Neural cell (in vitro differentiated cells): ENCODE results near the gene DENND5B. TPM values are rescaled to one million over a fixed set of nuclear protein-coding genes. Genes with fewer than 3 reads are reported as not detected.

ENCODE experiments used
- H2AFZ ChIP-seq: fragments of 200-600, 300-800 bp; sonication (generic), shearing (Covaris generic); 2 replicates; pipeline ENCODE4 v1.6.0; 2014; ENCODE audit warnings: low read depth, mild to moderate bottlenecking, antibody characterized with exemption, low read length, moderate library complexity
- H3F3A ChIP-seq: fragments of 200-600 bp; shearing (Covaris generic); 2 replicates; pipeline ENCODE4 v1.6.1; 2016; ENCODE audit warnings: mild to moderate bottlenecking, moderate library complexity, mixed read lengths, antibody characterized with exemption, low read length; ENCODE audit not compliant: insufficient read depth, poor library complexity, severe bottlenecking
- H3K27ac ChIP-seq: fragments of 200-600, 300-800 bp; sonication (generic), shearing (Covaris generic); 2 replicates; pipeline ENCODE4 v1.5.1; 2014; ENCODE audit warnings: mild to moderate bottlenecking, low read length, moderate library complexity
- H3K27me3 ChIP-seq: fragments of 300-800, 200-600 bp; sonication (generic), shearing (Covaris generic); 2 replicates; pipeline ENCODE4 v1.6.0; 2014; ENCODE audit warnings: mild to moderate bottlenecking, low read depth, low read length, moderate library complexity; ENCODE audit not compliant: insufficient read depth
- H3K36me3 ChIP-seq: fragments of 300-800, 200-600 bp; sonication (generic), shearing (Covaris generic); 2 replicates; pipeline ENCODE4 v1.5.1; 2014; ENCODE audit warnings: mild to moderate bottlenecking, antibody characterized with exemption, low read length, moderate library complexity; ENCODE audit not compliant: insufficient read depth
- H3K4me2 ChIP-seq: fragments of 300-800, 200-600 bp; sonication (generic), shearing (Covaris generic); 2 replicates; pipeline ENCODE4 v1.6.0; 2014; ENCODE audit warnings: mild to moderate bottlenecking, low read length
- H3K4me3 ChIP-seq: fragments of 300-800, 200-600 bp; sonication (generic), shearing (Covaris generic); 2 replicates; pipeline ENCODE4 v1.5.1; 2014; ENCODE audit warnings: mild to moderate bottlenecking, low read length, moderate library complexity
- H3K79me2 ChIP-seq: fragments of 200-600 bp; shearing (Covaris generic); replicated peaks from 2 replicates; pipeline ENCODE4 v1.6.0; 2014; ENCODE audit warnings: mild to moderate bottlenecking, low read length, moderate library complexity; ENCODE audit not compliant: insufficient read depth
- H3K9ac ChIP-seq: fragments of 300-800, 200-600 bp; sonication (generic), shearing (Covaris generic); 2 replicates; pipeline ENCODE4 v1.6.1; 2016; ENCODE audit warnings: mild to moderate bottlenecking, low read length, mixed read lengths
- H3K9me2 ChIP-seq: fragments of 200-600 bp; shearing (Covaris generic); 2 replicates; pipeline ENCODE4 v1.6.1; 2016; ENCODE audit warnings: mild to moderate bottlenecking, low read length, mixed read lengths; ENCODE audit not compliant: insufficient read depth
- H3K9me3 ChIP-seq: fragments of 200-600, 300-800 bp; sonication (generic), shearing (Covaris generic); 2 replicates; pipeline ENCODE4 v1.6.1; 2016; ENCODE audit warnings: mild to moderate bottlenecking, mixed run types, low read length, moderate library complexity, mixed read lengths
- H4K20me1 ChIP-seq: fragments of 200-600 bp; shearing (Covaris generic); 2 replicates; pipeline ENCODE4 v1.6.1; 2016; ENCODE audit warnings: mild to moderate bottlenecking, mixed run types; ENCODE audit not compliant: insufficient read depth
- CTCF ChIP-seq: fragments of 450-650 bp; IDR thresholded peaks from 2 replicates; pipeline ENCODE4 v1.5.1; 2014; ENCODE audit warnings: antibody characterized with exemption, mild to moderate bottlenecking, moderate library complexity; ENCODE audit not compliant: poor library complexity, severe bottlenecking
- EP300 ChIP-seq: fragments of 450-650 bp; conservative IDR thresholded peaks from 2 replicates; pipeline ENCODE4 v1.6.1; 2014; ENCODE audit warnings: antibody characterized with exemption, mild to moderate bottlenecking, moderate library complexity; ENCODE audit not compliant: poor library complexity, severe bottlenecking
- EZH2 ChIP-seq: fragments of 200-600, 300-800 bp; shearing (Covaris generic), sonication (generic); IDR thresholded peaks from 2 replicates; pipeline ENCODE4 v1.6.1; 2014; ENCODE audit warnings: antibody characterized with exemption, low read length, borderline replicate concordance, mild to moderate bottlenecking; ENCODE audit not compliant: insufficient read depth, poor library complexity, severe bottlenecking
- MXI1 ChIP-seq: fragments of 450-650 bp; conservative IDR thresholded peaks from 2 replicates; pipeline ENCODE4 v1.6.1; 2014; ENCODE audit warnings: antibody characterized with exemption, mild to moderate bottlenecking; ENCODE audit not compliant: poor library complexity, severe bottlenecking
- POLR2AphosphoS5 ChIP-seq: IDR thresholded peaks from 2 replicates; pipeline ENCODE4 v1.6.1; 2012
- RAD21 ChIP-seq: fragments of 450-650 bp; conservative IDR thresholded peaks from 2 replicates; pipeline ENCODE4 v1.6.1; 2014; ENCODE audit warnings: antibody characterized with exemption, mild to moderate bottlenecking, moderate library complexity
- REST ChIP-seq: IDR thresholded peaks from 2 replicates; pipeline ENCODE4 v1.6.1; 2012; ENCODE audit warnings: borderline replicate concordance
- SMC3 ChIP-seq: fragments of 450-650 bp; conservative IDR thresholded peaks from 2 replicates; pipeline ENCODE4 v1.6.1; 2014; ENCODE audit warnings: antibody characterized with exemption, mild to moderate bottlenecking, moderate library complexity; ENCODE audit not compliant: poor library complexity
- TAF1 ChIP-seq: IDR thresholded peaks from 2 replicates; pipeline ENCODE4 v1.6.1; 2012; ENCODE audit warnings: low read depth
- polyA plus RNA-seq: library from polyadenylated mRNA; depleted of rRNA; stranded (reverse); fragments of >200 nt; gene quantifications from 2 replicates; pipeline ENCODE4 v1.2.3, GENCODE V29; 2014

DENND5B gene
- polyA plus RNA-seq, 1 donor from 2014 or later = 23.8 TPM

DNA sequence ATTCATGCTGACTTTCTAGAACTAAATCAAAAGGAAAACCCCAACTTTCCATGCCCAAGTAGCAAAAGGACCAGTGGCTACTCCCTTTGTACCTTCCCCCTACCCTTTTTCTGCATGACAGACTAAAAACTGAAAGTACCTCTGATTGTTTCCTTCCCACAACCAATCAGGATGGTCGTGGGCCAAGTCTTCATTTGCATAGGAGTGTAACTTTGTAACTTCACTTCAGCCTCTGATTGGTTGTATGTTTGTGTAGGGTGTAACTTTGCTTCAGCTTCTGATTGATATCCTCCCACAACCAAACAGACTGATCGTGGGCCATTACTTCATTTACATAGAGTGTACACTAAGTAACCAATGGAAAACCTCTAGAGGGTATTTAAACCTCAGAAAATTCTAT, 96.5 kb downstream of the DENND5B start:
- H3K27me3 ChIP-seq = no peaks in the 10 kb centered on the region

DNA sequence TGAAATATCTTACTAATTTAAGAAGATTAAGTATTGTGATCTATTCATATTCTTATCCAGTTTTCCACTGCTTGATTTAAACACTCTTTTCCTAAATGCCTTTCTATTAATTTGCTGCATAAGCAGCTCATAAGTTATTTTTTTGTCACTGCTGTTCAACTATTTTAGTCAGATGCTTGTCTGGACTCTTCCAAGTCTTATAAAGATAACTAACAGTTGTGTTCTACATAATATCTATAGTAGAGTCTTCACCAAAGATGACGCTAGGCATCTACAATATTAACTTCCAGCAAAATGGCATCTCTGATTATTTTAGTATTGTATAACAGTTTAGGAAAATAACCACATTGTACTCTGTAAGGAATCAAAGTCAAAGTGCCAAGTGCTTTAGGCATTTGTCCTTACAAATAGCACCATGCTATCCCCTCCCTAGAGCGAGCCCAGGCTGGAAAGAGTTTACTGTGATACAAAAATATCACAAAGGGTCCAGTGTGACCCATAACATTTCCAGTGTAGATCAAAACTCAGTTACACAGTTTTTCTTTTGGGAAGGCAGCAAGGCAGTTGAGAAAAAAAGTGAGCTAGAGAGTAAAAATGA, 98.2 kb downstream of the DENND5B start:
- H3K9me2 ChIP-seq = no peaks in the 10 kb centered on the region
- H3K9me3 ChIP-seq = no peaks in the 10 kb centered on the region
- no peak overlapping the region for H3K4me2 ChIP-seq
- H3K79me2 ChIP-seq = peaks cover 5% of the 10 kb centered on the region
- no peak overlapping the region for H3K4me3 ChIP-seq
- no peaks in the 10 kb centered on the region for H3K27me3 ChIP-seq
- no peak overlapping the region for H2AFZ ChIP-seq
- peaks cover 5% of the 10 kb centered on the region for H3K36me3 ChIP-seq
- no peak overlapping the region for H3K27ac ChIP-seq
- no peaks in the 10 kb centered on the region for H4K20me1 ChIP-seq
- H3K9ac ChIP-seq = no peak overlapping the region
- no peaks in the 10 kb centered on the region for H3F3A ChIP-seq
- TF ChIP-seq TAF1 = no peak
- TF ChIP-seq EP300 = no peak
- TF ChIP-seq MXI1 = no peak
- TF ChIP-seq SMC3 = no peak
- no peak for TF ChIP-seq RAD21
- TF ChIP-seq REST = no peak
- TF ChIP-seq POLR2AphosphoS5 = no peak

More for the DNA sequence above, 96.5 kb downstream of the DENND5B start:
- no peak overlapping the region for H3K4me2 ChIP-seq
- no peak overlapping the region for H3K9ac ChIP-seq
- no peak overlapping the region for H3K27ac ChIP-seq
- H3K9me2 ChIP-seq = no peaks in the 10 kb centered on the region
- no peak overlapping the region for H3K4me3 ChIP-seq
- H3F3A ChIP-seq = no peaks in the 10 kb centered on the region
- peaks cover 10% of the 10 kb centered on the region for H3K79me2 ChIP-seq
- no peaks in the 10 kb centered on the region for H4K20me1 ChIP-seq
- no peak overlapping the region for H2AFZ ChIP-seq
- TF ChIP-seq MXI1 = no peak
- no peak for TF ChIP-seq RAD21
- TF ChIP-seq POLR2AphosphoS5 = no peak
- TF ChIP-seq CTCF = no peak
- TF ChIP-seq EP300 = no peak
- no peak for TF ChIP-seq SMC3
- TF ChIP-seq TAF1 = no peak
- TF ChIP-seq REST = no peak
- no peak for TF ChIP-seq EZH2
- H3K36me3 ChIP-seq = peaks cover 5% of the 10 kb centered on the region
- H3K9me3 ChIP-seq = no peaks in the 10 kb centered on the region
